Measurements from ENCODE around the gene CACNG6. TPM values are rescaled to one million over a fixed set of nuclear protein-coding genes. Genes with fewer than 3 reads are reported as not detected.
"Not testable (repeated sequence)": the region's sequence is repeated elsewhere in the genome, so short reads cannot be mapped to it uniquely, and the experiment has no call there.

Gene CACNG6
- total and polyA plus RNA-seq, 5 experiments from 2014 or later = not detected

DNA sequence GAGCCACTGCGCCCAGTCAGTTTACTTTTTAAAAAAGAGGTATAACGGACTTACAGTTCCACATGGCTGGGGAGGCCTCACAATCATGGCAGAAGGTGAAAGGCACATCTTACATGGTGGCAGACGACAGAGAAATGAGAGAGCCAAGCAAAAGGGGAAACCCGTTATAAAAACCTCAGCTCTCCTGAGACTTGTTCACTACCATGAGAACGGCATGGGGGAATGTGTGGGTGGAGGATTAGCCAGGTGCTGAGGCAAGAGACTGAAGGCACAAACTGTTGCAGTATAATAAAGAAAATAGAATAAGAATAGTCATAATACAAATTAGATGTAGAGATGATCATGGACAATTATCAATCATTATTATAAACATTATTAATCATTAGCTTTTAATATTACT is 45.1 kb downstream of the CACNG6 start:
- H3K27ac Mint-ChIP-seq, DNase-seq, ATAC-seq, H3K4me3 Mint-ChIP-seq, H3K36me3 Mint-ChIP-seq, H3K4me1 Mint-ChIP-seq, H3K9me3 Mint-ChIP-seq, POLR2A ChIA-PET: not testable (repeated sequence)
- peaks cover 5 to 26% (median 22%) of the 10 kb centered on the region in 5 donors for H3K27me3 Mint-ChIP-seq

DNA sequence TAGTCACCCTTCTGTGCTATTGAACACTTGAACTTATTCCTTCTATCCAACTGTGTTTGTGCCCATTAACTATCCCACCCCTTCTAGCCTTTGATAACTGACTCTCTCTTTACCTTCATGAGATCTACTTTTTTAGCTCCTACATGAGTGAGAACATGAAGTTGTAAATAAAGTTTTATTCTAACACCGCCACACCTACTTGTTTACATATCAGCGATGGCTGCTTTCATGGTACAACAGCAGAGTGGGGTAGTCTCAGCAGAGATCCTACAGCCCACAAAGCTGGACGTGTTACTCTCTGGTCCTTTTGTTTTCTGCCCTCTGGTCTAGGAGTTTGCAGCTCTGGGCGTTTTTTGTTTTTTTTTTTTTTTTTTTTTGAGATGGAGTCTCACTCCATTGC is 48.6 kb downstream of the CACNG6 start:
- peaks cover 0 to 3% (median 0%) of the 10 kb centered on the region in 9 donors for H3K9me3 Mint-ChIP-seq
- H3K27ac Mint-ChIP-seq = no peak overlapping the region
- H3K4me3 Mint-ChIP-seq = no peak overlapping the region
- DNase-seq (no peak), ATAC-seq (no peak)
- H3K36me3 Mint-ChIP-seq = no peaks in the 10 kb centered on the region
- POLR2A ChIA-PET = no interaction called here
- no peaks in the 10 kb centered on the region for H3K4me1 Mint-ChIP-seq
- H3K27me3 Mint-ChIP-seq = peaks cover 7 to 35% (median 19%) of the 10 kb centered on the region in 5 donors

DNA sequence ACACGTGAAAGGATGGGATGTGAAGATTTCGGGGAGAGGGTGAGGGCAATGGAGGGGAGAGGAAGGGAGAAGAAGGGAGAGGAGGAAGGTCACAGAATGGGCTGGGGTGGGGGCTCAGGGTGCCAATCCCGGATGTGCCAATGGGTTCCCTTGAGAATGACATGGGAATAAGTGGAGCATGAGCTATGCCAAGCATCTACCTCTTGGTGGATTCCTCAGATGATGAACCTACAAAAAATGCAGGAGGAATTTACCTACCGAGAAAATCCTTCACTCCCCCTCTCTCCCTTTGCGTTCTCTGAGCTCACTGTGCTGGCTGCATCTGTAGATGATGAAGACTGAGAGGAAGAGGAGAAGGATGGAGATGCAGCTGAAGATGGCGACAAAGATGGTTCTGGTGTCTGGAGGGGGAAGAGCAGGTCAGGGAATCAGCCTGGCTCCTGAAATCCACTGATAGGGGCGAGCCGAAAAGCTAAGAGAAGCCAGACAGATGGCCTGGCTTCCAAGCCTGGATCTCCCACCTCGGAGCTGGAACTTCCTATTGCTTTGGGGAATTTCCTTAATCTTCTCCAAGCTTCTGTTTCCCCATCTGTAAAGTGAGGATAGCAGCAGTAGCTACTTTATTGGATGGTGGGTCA is 50.7 kb downstream of the CACNG6 start:
- ATAC-seq = no peak
- H3K36me3 Mint-ChIP-seq = no peaks in the 10 kb centered on the region
- POLR2A ChIA-PET = no interaction called here
- no peak for DNase-seq
- H3K27ac Mint-ChIP-seq = no peak overlapping the region
- H3K27me3 Mint-ChIP-seq = peaks cover 15 to 50% (median 32%) of the 10 kb centered on the region in 5 donors
- peaks cover 0 to 5% (median 0%) of the 10 kb centered on the region in 9 donors for H3K9me3 Mint-ChIP-seq
- H3K4me1 Mint-ChIP-seq = no peaks in the 10 kb centered on the region
- H3K4me3 Mint-ChIP-seq = no peak overlapping the region

DNA sequence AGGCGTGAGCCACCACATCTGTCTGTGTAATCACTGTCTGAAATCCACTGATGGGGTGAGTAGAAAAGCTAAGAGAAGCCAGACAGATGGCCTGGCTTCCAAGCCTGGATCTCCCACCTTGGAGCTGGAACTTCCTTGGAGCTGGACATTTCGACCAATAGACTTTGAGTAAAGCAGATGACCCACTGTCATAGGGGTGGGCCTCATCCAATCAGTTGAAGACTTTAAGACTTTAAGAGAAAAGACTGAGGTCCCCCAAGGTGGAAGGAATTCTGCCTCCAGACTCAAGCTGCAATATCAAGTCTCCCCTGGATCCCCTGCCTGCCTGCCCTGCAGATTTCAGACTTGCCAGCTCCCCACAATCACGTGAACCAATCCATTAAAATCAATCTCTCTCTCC is 51.6 kb downstream of the CACNG6 start:
- Mint-ChIP-seq H3K27ac (no peak overlapping the region), H3K4me1 (no peaks in the 10 kb centered on the region), H3K36me3 (no peaks in the 10 kb centered on the region), H3K4me3 (no peak overlapping the region), H3K27me3 (peaks cover 15 to 53% (median 32%) of the 10 kb centered on the region in 5 donors), H3K9me3 (peaks cover 0 to 5% (median 0%) of the 10 kb centered on the region in 9 donors)
- DNase-seq = no peak
- ATAC-seq = no peak
- POLR2A ChIA-PET = no interaction called here

DNA sequence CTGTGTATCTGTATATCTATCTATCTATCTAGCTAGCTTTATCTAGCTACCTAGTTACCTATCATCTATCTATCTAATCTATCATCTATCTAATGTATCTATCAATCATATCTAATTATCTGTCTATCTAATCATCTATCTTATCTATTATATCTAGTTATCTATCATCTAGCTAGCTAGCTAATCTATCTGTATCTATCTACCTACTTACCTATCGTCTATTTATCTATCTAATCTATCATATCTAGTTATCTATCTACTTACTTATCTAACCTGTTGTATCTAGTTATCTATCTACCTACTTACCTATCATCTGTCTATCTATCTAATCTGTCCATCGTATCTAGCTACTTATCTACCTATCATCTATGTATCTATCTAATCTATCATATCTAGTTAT is 54.3 kb downstream of the CACNG6 start:
- Mint-ChIP-seq H3K4me1 (no peaks in the 10 kb centered on the region), H3K36me3 (peaks cover 0 to 4% (median 0%) of the 10 kb centered on the region in 3 donors), H3K27me3 (peaks cover 24 to 51% (median 32%) of the 10 kb centered on the region in 5 donors), H3K27ac (no peak overlapping the region), H3K9me3 (peaks cover 0 to 15% (median 5%) of the 10 kb centered on the region in 9 donors), H3K4me3 (no peak overlapping the region)
- POLR2A ChIA-PET = no interaction called here
- DNase-seq (no peak), ATAC-seq (no peak)

DNA sequence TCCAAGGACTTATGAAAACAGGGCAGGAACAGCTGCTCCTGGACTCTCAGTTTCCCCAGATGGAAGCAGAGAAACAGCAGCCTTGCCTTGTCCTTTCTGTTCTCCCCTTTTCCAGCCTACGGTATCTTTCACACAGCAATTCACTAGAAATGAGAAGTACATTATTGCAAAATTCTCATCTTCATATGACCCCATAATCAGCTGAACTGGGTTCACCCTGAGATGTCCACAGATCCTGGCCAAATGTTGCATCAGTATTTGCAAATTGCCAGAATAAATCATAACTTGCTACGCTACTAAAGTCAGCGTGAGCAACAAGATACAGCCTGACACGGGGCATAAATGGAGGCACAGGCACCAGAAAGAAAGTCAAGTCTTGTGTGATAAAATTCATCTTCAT is 56.2 kb downstream of the CACNG6 start:
- Mint-ChIP-seq H3K4me3 (no peak overlapping the region), H3K4me1 (no peaks in the 10 kb centered on the region), H3K9me3 (peaks cover 0 to 15% (median 5%) of the 10 kb centered on the region in 9 donors), H3K27ac (no peak overlapping the region), H3K27me3 (peaks cover 23 to 47% (median 26%) of the 10 kb centered on the region in 5 donors), H3K36me3 (peaks cover 0 to 8% (median 0%) of the 10 kb centered on the region in 3 donors)
- POLR2A ChIA-PET = no interaction called here
- ATAC-seq = no peak
- no peak for DNase-seq

Other genes starting within 250 kb of the CACNG6 start
- not detected for gene NLRP12, start 167.3 kb upstream of the CACNG6 start, total RNA-seq
- under 1 TPM in 1 of 3 donors, not detected in 2; 0.21 TPM for gene NLRP12, start 167.3 kb upstream of the CACNG6 start, polyA plus RNA-seq
- 10 to 100 TPM; 35.0 to 36.5 TPM for gene MYADM, start 123.8 kb upstream of the CACNG6 start, total RNA-seq
- gene MYADM, start 123.8 kb upstream of the CACNG6 start, polyA plus RNA-seq = 10 to 100 TPM; 33.9 to 42.0 (median 40.3) TPM
- not detected for gene PRKCG, start 109.4 kb upstream of the CACNG6 start, total RNA-seq
- not detected for gene PRKCG, start 109.4 kb upstream of the CACNG6 start, polyA plus RNA-seq
- not detected for gene CACNG7, start 82.4 kb upstream of the CACNG6 start, total RNA-seq
- not detected for gene CACNG7, start 82.4 kb upstream of the CACNG6 start, polyA plus RNA-seq
- not detected for gene CACNG8, start 28.7 kb upstream of the CACNG6 start, total RNA-seq
- gene CACNG8, start 28.7 kb upstream of the CACNG6 start, polyA plus RNA-seq = not detected
- gene VSTM1, start 72.3 kb downstream of the CACNG6 start, total RNA-seq = not detected
- gene VSTM1, start 72.3 kb downstream of the CACNG6 start, polyA plus RNA-seq = not detected
- not detected for gene TARM1, start 89.7 kb downstream of the CACNG6 start, total RNA-seq
- gene TARM1, start 89.7 kb downstream of the CACNG6 start, polyA plus RNA-seq = not detected
- gene OSCAR, start 109.2 kb downstream of the CACNG6 start, total RNA-seq = under 1 TPM in 1 of 2 experiments, not detected in 1; 0.33 TPM
- gene OSCAR, start 109.2 kb downstream of the CACNG6 start, polyA plus RNA-seq = under 1 TPM in 1 of 3 donors, not detected in 2; 0.16 TPM
- gene NDUFA3, start 111.2 kb downstream of the CACNG6 start, total RNA-seq = 100 to 1,000 TPM; 103 to 112 TPM
- gene NDUFA3, start 111.2 kb downstream of the CACNG6 start, polyA plus RNA-seq = 100 to 1,000 TPM; 489 to 564 (median 529) TPM
- gene TFPT, start 124.0 kb downstream of the CACNG6 start, total RNA-seq = 10 to 100 TPM; 14.2 to 16.8 TPM
- gene TFPT, start 124.0 kb downstream of the CACNG6 start, polyA plus RNA-seq = 10 to 100 TPM; 17.4 to 24.4 (median 23.0) TPM
- 10 to 100 TPM; 76.4 to 86.8 TPM for gene PRPF31, start 124.1 kb downstream of the CACNG6 start, total RNA-seq
- gene PRPF31, start 124.1 kb downstream of the CACNG6 start, polyA plus RNA-seq = 10 to 100 TPM; 64.0 to 82.4 (median 80.8) TPM
- gene CNOT3, start 146.1 kb downstream of the CACNG6 start, total RNA-seq = 10 to 100 TPM; 65.0 to 71.4 TPM
- 10 to 100 TPM in 1 of 3 donors, 1 to 10 TPM in 2; 6.6 to 14.5 (median 7.9) TPM for gene CNOT3, start 146.1 kb downstream of the CACNG6 start, polyA plus RNA-seq
- 10 to 100 TPM; 18.5 to 20.5 TPM for gene LENG1, start 168.1 kb downstream of the CACNG6 start, total RNA-seq
- 10 to 100 TPM in 1 of 3 donors, 1 to 10 TPM in 2; 7.7 to 13.9 (median 9.3) TPM for gene LENG1, start 168.1 kb downstream of the CACNG6 start, polyA plus RNA-seq
- not detected for gene TMC4, start 181.5 kb downstream of the CACNG6 start, total RNA-seq
- gene TMC4, start 181.5 kb downstream of the CACNG6 start, polyA plus RNA-seq = under 1 TPM in 1 of 3 donors, not detected in 2; 0.13 TPM
- 10 to 100 TPM; 35.9 to 36.1 TPM for gene MBOAT7, start 197.9 kb downstream of the CACNG6 start, total RNA-seq
- 10 to 100 TPM; 11.9 to 17.9 (median 14.8) TPM for gene MBOAT7, start 197.9 kb downstream of the CACNG6 start, polyA plus RNA-seq
- 10 to 100 TPM; 25.2 to 25.6 TPM for gene TSEN34, start 199.7 kb downstream of the CACNG6 start, total RNA-seq
- 10 to 100 TPM; 23.4 to 38.7 (median 33.3) TPM for gene TSEN34, start 199.7 kb downstream of the CACNG6 start, polyA plus RNA-seq
- 1,000 to 10,000 TPM; 1,288 to 1,335 TPM for gene RPS9, start 209.2 kb downstream of the CACNG6 start, total RNA-seq
- gene RPS9, start 209.2 kb downstream of the CACNG6 start, polyA plus RNA-seq = 1,000 to 10,000 TPM; 1,265 to 1,506 (median 1,311) TPM
- under 1 TPM in 1 of 2 experiments, not detected in 1; 0.62 TPM for gene LILRB3, start 231.4 kb downstream of the CACNG6 start, total RNA-seq
- not detected for gene LILRB3, start 231.4 kb downstream of the CACNG6 start, polyA plus RNA-seq

Data from naive thymus-derived CD8-positive, alpha-beta T cell (primary cell).